Suprapubic skin (tissue), 4 donors: Measurements from ENCODE around the gene DCAF8L2. TPM values are rescaled to one million over a fixed set of nuclear protein-coding genes. Genes with fewer than 3 reads are reported as not detected.

Experiments used
- DNase-seq, 2 donors: peaks; one replicate each; pipeline ENCODE4 v3.0.0-alpha.2; 2019; ENCODE audit warnings: low spot score in 2 of 2
- H3K27ac ChIP-seq: fragments of 200-600 bp; sonication (generic); one replicate; pipeline ENCODE4 v1.5.1; 2019
- H3K27me3 ChIP-seq: fragments of 200-600 bp; sonication (generic); one replicate; pipeline ENCODE4 v1.5.1; 2019
- H3K36me3 ChIP-seq: fragments of 200-600 bp; sonication (generic); one replicate; pipeline ENCODE4 v1.5.1; 2019
- H3K4me1 ChIP-seq: fragments of 200-600 bp; sonication (generic); one replicate; pipeline ENCODE4 v1.5.1; 2019
- H3K4me3 ChIP-seq: fragments of 200-600 bp; sonication (generic); one replicate; pipeline ENCODE4 v1.5.1; 2019; ENCODE audit warnings: mild to moderate bottlenecking
- H3K9me3 ChIP-seq: fragments of 200-600 bp; sonication (generic); one replicate; pipeline ENCODE4 v1.5.1; 2019
- EP300 ChIP-seq: sonication (generic); formaldehyde crosslinking; IDR thresholded peaks from one replicate; pipeline ENCODE4 v1.6.1; 2017; ENCODE audit warnings: antibody characterized with exemption
- POLR2A ChIP-seq, 2 donors: fragments of 450-650 bp; IDR thresholded peaks; one replicate each; pipeline ENCODE4 v1.6.1; 2017; ENCODE audit warnings: antibody characterized with exemption in 2 of 2, mild to moderate bottlenecking in 2 of 2, moderate library complexity in 2 of 2
- POLR2AphosphoS5 ChIP-seq, 3 donors: sonication (generic); formaldehyde crosslinking; IDR thresholded peaks; one replicate each; pipeline ENCODE4 v1.6.1; 2017; ENCODE audit warnings: antibody characterized with exemption in 3 of 3
- WGBS: methylation state at CpG from one replicate; pipeline ENCODE4 v1.1.5; 2018; 5-methylcytosine and 5-hydroxymethylcytosine counted together
- total RNA-seq, 4 donors: library from RNA; depleted of rRNA; stranded (reverse); fragments of >200 nt; gene quantifications; one replicate each; pipeline ENCODE4 v1.1.0, GENCODE V29; 2016
- TF ChIP-seq, protein P1 (sequence below), 2 donors: fragments of 200-600 bp in 1 of 2; fragments of 450-650 bp in 1 of 2; sonication (generic) in 1 of 2; IDR thresholded peaks; one replicate each; pipeline ENCODE4 v1.5.1; 2016 to 2019; ENCODE audit warnings: antibody characterized with exemption in 2 of 2, mild to moderate bottlenecking in 1 of 2, moderate library complexity in 1 of 2

The DCAF8L2 gene
- total RNA-seq, 4 donors from 2014 or later, result not detected

DNA sequence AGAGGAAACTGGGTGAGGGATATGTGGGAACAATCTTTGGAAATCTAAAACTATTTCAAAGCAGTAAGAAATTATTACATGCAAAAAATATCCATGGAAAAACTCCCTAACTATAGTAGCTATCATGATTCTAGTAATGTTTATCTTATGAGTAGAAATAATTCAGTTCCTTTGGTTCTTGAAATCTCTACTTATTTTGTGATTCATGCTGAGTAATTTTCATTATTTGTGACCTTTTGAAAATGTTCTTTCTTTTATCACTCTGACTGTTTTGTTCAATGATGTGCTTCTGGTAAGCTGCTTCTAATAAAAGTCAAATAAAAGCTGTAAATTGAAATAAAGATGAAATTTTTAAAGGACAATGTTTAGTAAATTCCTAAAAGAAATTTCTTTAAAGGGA lies 177.2 kb downstream of the DCAF8L2 start:
- no peak for TF ChIP-seq POLR2AphosphoS5 (IDR thresholded peaks at IDR 0.05)
- TF ChIP-seq POLR2A (IDR thresholded peaks at IDR 0.05), result no peak
- TF ChIP-seq, protein P1, sequence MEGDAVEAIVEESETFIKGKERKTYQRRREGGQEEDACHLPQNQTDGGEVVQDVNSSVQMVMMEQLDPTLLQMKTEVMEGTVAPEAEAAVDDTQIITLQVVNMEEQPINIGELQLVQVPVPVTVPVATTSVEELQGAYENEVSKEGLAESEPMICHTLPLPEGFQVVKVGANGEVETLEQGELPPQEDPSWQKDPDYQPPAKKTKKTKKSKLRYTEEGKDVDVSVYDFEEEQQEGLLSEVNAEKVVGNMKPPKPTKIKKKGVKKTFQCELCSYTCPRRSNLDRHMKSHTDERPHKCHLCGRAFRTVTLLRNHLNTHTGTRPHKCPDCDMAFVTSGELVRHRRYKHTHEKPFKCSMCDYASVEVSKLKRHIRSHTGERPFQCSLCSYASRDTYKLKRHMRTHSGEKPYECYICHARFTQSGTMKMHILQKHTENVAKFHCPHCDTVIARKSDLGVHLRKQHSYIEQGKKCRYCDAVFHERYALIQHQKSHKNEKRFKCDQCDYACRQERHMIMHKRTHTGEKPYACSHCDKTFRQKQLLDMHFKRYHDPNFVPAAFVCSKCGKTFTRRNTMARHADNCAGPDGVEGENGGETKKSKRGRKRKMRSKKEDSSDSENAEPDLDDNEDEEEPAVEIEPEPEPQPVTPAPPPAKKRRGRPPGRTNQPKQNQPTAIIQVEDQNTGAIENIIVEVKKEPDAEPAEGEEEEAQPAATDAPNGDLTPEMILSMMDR (IDR thresholded peaks at IDR 0.05), result no peak
- TF ChIP-seq EP300, result no peak
- Histone ChIP-seq H3K4me3 (no peak overlapping the region), H3K4me1 (no peaks in the 10 kb centered on the region), H3K27me3 (no peaks in the 10 kb centered on the region), H3K9me3 (no peaks in the 10 kb centered on the region), H3K36me3 (no peaks in the 10 kb centered on the region), H3K27ac (no peak overlapping the region)
- no peak for DNase-seq

- no peaks in the 10 kb centered on the region for H3K27me3 ChIP-seq
- TF ChIP-seq EP300, result no peak
- no peak for TF ChIP-seq POLR2AphosphoS5 (IDR thresholded peaks at IDR 0.05)
- no peak for TF ChIP-seq POLR2A (IDR thresholded peaks at IDR 0.05)
- TF ChIP-seq, protein P1 (IDR thresholded peaks at IDR 0.05), result no peak
- H3K4me3 ChIP-seq, result no peak overlapping the region
- no peaks in the 10 kb centered on the region for H3K4me1 ChIP-seq
- no peaks in the 10 kb centered on the region for H3K9me3 ChIP-seq
- no peak for DNase-seq
- no peak overlapping the region for H3K27ac ChIP-seq
- H3K36me3 ChIP-seq, result no peaks in the 10 kb centered on the region
- 69% methylated on average over 2 of the region's 2 CpGs for WGBS
Observed at GRCh38 chrX:27775984-27776383, 185.8 kb downstream of the DCAF8L2 start.

DNA sequence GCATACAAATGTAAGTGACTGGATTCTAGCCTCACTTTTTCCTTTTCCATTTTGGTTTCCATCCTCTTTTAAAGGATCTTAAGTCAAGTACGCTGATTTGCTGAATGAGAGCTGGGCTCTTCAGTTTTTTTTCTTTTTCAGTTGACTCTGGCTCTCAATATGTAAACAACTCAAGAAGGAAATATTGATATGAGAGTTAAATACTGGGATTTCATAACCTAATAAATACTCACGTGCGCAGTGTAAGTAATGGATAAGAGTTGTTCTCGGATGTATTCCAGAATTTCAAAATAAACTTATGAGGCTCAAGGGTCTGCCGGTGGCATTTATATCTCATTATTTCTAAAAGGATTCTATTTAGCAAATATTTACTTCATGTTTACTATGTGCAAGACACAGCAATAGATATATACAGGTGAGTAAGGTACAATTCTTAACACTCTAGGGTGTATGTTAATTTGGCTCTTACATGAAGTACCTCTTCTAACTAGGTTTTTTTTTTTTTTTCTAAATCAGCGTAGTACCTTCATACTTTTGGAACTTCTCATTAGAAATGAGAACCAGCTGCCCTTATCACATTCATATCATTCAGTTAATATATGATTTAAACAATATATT lies 206.6 kb downstream of the DCAF8L2 start:
- TF ChIP-seq POLR2AphosphoS5 (IDR thresholded peaks at IDR 0.05), result no peak
- TF ChIP-seq, protein P1 (IDR thresholded peaks at IDR 0.05), result no peak
- no peak for TF ChIP-seq POLR2A (IDR thresholded peaks at IDR 0.05)
- TF ChIP-seq EP300, result no peak
- Histone ChIP-seq H3K36me3 (no peaks in the 10 kb centered on the region), H3K27ac (no peak overlapping the region), H3K9me3 (no peaks in the 10 kb centered on the region), H3K4me3 (no peak overlapping the region), H3K27me3 (no peaks in the 10 kb centered on the region), H3K4me1 (no peaks in the 10 kb centered on the region)
- DNase-seq, result no peak
- WGBS, result 74% methylated on average over 6 of the region's 6 CpGs

DNA sequence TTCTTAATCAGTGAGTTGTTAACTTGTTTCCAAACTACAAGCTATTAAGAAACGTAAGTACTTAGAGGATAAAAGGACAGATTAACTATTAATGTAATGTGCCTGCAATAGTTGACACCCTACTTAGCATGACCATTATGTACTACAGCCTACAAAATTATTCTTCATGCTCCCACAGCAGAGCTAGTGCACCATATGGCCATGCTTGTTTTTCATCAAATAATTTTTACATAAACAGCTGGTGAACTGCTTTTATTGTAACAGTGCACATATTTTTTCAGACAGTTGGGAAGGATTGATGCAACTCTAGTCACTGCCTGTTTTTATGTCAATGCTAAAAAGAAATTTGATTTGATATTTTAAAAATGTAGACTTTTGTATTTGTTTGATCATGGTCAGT lies 207.4 kb downstream of the DCAF8L2 start:
- Histone ChIP-seq H3K4me3 (no peak overlapping the region), H3K27me3 (no peaks in the 10 kb centered on the region), H3K4me1 (no peaks in the 10 kb centered on the region), H3K27ac (no peak overlapping the region), H3K9me3 (no peaks in the 10 kb centered on the region), H3K36me3 (no peaks in the 10 kb centered on the region)
- 43% methylated on average over 1 of the region's 1 CpG for WGBS
- no peak for TF ChIP-seq POLR2A (IDR thresholded peaks at IDR 0.05)
- TF ChIP-seq EP300, result no peak
- no peak for TF ChIP-seq POLR2AphosphoS5 (IDR thresholded peaks at IDR 0.05)
- TF ChIP-seq, protein P1 (IDR thresholded peaks at IDR 0.05), result no peak
- DNase-seq, result no peak

Other genes starting within 250 kb of the DCAF8L2 start
- not detected for gene PPP4R3C, start 127.0 kb upstream of the DCAF8L2 start, total RNA-seq
- gene MAGEB10, start 217.6 kb downstream of the DCAF8L2 start, total RNA-seq, result not detected